SK-MEL-5 (cell line): Measurements from ENCODE around the gene RAB40AL. TPM values are rescaled to one million over a fixed set of nuclear protein-coding genes. Genes with fewer than 3 reads are reported as not detected.
"Not testable (repeated sequence)": the region's sequence is repeated elsewhere in the genome, so short reads cannot be mapped to it uniquely, and the experiment has no call there.

Source experiments
- DNase-seq: peaks from one replicate; pipeline ENCODE4 v3.0.0-alpha.2; 2016; ENCODE audit warnings: low read depth, low spot score
- in situ Hi-C: cut with HindIII; loops from 2 replicates; pipeline ENCODE4 v1.10.0; 2016; ENCODE audit warnings: low sequenced_read_pairs, high pct_unique_total_duplicates, low pct_unique_long_range_greater_than_20kb
- polyA plus RNA-seq, 2 experiments: library from polyadenylated mRNA; depleted of rRNA; stranded (reverse); fragments of >200 nt; gene quantifications; 2 replicates each; pipeline ENCODE4 v1.2.3, GENCODE V29; 2015
- total RNA-seq: library from RNA; depleted of rRNA; stranded (reverse); fragments of >200 nt; shearing (Covaris generic); gene quantifications from 2 replicates; pipeline ENCODE4 v1.2.3, GENCODE V29; 2014; rRNA removed

Gene RAB40AL, protein sequence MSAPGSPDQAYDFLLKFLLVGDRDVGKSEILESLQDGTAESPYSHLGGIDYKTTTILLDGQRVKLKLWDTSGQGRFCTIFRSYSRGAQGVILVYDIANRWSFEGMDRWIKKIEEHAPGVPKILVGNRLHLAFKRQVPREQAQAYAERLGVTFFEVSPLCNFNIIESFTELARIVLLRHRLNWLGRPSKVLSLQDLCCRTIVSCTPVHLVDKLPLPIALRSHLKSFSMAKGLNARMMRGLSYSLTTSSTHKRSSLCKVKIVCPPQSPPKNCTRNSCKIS
- not detected in 2 replicates for total RNA-seq
- polyA plus RNA-seq (2015; cell fraction: cytosol; rRNA removed): 0.09 TPM in 1 of 2 replicates, not detected in the other
- polyA plus RNA-seq (2015; cell fraction: nucleus; rRNA removed): 2.7 TPM in 1 of 2 replicates, not detected in the other

DNA sequence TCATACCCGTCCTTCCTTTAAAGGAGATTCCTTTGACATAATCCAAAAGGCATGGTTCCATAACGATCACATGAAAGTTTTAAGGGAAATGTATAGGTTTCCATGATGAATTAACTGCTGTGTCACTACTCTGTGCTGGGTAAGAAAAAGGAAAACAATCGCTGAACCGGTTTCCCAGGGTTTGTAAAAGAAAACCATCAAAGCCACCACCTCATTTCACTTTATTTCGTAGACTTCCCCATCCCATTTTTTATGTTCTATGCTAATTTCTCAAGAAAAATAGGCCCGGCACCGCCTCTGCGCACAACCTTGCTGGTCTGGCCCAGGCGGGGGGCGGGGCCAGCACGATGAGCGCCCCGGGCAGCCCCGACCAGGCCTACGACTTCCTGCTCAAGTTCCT, at the start of gene RAB40AL:
TSS of gene RAB40AL (plus strand) at position 301 of the 400 bp plus-strand sequence. CDS start at position 348, 47 bp downstream.
- DNase-seq, in situ Hi-C loops: not testable (repeated sequence)

DNA sequence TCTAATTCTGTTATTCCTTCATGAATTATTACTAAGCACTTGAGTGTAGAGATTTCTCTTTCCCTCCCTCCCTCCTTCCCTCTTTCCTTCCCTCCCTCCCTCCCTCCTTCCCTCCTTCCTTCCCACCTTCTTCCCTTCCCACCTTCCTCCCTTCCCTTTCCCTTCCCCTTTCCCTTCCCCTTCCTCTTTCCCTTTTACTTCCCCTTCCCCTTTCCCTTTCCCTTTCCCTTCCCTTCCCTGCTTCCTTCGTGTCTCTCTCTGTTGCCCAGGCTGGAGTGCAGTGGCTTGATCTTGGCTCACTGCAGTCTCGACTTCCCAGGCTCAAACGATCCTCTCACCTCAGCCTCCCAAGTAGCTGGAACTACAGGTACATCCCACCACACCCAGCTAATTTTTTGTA, 49.4 kb upstream of the RAB40AL start:
- in situ Hi-C loops: no loop called here
- DNase-seq: no peak

DNA sequence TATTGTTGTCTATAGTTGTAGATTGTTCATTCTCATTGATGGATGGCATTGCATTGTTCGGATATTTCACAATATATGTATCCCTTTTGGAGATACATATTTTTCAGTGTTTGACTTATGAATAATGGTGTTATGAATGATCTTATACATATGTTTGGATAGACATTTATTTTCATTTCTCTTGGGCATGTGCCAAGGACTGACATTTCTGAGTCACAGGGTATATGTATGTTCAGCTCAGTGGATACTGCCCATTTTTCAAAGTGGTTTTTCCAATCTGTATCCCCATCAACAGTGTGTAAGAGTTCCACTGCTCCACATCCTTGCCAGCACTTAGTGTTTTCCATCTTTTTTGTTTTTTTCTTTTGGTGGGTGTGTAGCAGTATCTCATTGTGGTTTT, 45.0 kb upstream of the RAB40AL start:
- in situ Hi-C loops: no loop called here
- no peak for DNase-seq

- DNase-seq: peak; percentile 73
- in situ Hi-C loops: no loop called here
These were observed 36.8 kb upstream of the RAB40AL start for GRCh38 chrX:102899940-102900916.

DNA sequence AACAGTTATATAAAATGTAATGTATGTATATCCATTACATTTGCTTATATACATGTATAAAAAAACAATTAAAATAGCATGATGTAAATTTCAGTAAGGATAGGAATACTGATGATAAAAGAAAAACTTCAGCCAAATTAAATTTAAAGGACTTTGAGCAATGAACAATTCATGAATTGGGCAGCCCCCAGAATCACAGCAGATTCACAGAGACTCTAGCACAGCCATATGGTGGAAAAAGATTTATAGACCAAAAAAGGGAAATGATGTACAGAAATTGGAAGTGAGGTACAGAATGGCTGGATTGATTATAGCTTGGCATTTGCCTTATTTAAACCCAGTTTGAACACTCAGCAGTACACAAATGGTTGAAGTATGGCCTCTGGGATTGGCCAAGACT, 34.7 kb upstream of the RAB40AL start:
- in situ Hi-C loops: no loop called here
- no peak for DNase-seq

DNA sequence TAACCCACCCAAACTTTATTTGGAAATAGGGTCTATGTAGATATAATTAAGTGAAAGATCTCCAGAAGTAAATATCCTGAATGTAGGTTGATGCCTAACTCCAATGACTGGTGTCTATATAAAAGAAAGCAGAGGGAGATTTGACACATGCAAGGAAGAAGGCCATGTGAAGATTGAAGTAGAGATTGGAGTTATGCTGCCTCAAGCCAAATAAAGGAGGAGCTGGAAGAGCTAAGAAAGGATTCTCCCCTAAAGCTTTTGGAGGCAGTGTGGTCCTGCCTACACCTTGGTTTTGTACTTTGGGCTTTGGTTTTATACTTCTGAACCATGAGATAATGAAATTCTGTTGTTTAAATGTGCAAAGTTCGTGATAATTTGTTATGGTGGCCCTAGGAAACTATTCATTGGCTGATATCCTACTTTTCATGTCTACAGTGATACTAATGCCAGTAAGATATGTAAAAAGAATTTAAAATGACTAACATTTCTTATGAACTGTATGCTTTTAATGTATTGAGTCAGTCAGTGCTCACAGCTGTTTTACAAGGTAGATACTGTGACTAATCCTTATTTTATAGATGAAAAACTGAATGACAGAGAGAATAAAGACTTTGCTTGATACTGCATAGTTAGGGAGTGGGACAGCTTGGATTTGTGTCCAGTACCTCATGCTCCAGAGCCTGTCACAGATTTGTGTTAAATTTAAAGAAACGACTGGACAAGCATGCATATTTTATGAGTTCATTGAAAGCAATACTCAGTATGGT, 5.9 kb upstream of the RAB40AL start:
- in situ Hi-C loops: no loop called here
- DNase-seq: no peak

GRCh38 chrX:102934624-102935023, 2.4 kb upstream of the RAB40AL start:
- DNase-seq: peak; percentile 51
- in situ Hi-C loops: no loop called here

GRCh38 chrX:102950908-102951866, 14.1 kb downstream of the RAB40AL start:
- DNase-seq: peak; percentile 70
- in situ Hi-C loops: no loop called here

- in situ Hi-C loops: no loop called here
- no peak for DNase-seq
These were observed 20.7 kb downstream of the RAB40AL start for GRCh38 chrX:102957751-102958150.

DNA sequence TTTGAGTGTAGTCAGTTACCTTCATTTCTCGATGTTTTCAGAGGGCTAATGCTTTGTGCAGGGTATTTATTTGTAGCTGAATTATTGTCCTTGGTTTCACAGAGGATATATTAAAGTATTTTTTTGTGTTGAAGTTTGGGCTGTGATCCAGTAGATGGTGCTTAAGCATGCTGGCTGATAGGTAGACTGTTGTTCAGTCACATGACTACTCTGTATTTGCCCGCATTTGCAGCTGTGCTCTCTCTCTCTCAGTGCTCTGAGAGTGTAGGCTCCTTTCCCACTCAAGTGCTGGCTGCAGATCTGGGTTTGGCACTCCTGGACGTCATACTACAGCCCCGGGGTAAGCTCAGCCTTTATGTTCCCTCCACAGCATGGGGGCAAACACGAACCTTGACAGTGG, 21.7 kb downstream of the RAB40AL start:
- DNase-seq: peak; percentile 2
- in situ Hi-C loops: no loop called here

- in situ Hi-C loops: no loop called here
- peak; percentile 5 for DNase-seq
These were observed 22.4 kb downstream of the RAB40AL start for GRCh38 chrX:102959471-102959870.

DNA sequence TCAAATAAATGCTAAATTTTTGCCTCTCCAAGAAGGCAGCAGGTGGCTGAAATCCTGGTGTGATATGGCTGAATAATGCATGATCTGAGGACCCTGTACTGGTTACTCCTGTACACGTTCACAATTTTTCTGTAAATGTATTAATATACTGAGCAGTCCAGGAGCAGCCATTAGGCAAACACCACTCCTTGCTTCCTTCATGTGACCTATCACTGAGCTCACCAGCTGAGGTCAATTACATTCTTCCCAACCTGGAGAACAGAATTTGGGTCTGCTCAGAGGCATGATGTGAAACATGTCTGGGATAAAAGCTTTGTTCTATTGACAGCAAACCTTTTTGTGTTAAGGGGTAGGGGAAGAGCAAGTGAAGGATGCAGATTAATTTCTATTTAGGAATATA, 26.9 kb downstream of the RAB40AL start:
- in situ Hi-C loops: no loop called here
- no peak for DNase-seq

DNA sequence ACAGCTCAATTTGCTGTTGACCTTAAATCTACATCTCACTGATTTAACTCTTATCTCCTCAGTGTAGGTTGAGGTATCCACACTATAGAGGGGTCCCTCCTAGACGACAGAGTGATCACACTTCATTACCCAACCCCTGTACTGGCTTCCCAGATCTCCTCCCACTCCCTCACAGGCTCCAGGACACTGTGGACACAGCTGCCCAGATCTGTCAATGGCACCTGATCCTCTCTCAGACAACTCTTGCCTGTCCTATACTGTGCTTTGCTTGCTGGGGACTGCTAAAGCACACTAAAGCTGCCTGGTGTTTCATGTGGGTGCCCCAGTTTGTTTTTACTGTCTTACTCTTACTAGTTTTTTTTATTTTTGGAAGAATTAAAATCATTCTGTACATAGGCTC, 27.9 kb downstream of the RAB40AL start:
- in situ Hi-C loops: no loop called here
- no peak for DNase-seq

DNA sequence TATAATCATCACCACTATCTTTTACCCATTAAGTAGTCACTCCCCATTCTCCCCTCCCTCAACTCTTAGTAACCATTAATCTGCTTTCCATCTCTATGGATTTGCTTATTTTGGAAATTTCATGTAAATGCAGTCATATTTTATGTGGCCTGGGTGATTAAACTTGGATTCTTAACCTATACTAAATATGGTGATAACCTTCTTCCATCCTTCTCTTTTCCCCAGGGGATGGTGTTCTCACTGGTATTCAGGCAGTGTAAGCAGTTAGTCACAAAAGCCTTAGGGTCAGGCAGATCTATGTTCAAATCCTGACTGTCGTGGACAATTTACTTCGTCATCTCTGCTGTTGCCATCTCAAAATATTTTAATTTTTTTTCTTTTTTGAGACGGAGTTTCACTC, 29.6 kb downstream of the RAB40AL start:
- DNase-seq: no peak
- in situ Hi-C loops: no loop called here

DNA sequence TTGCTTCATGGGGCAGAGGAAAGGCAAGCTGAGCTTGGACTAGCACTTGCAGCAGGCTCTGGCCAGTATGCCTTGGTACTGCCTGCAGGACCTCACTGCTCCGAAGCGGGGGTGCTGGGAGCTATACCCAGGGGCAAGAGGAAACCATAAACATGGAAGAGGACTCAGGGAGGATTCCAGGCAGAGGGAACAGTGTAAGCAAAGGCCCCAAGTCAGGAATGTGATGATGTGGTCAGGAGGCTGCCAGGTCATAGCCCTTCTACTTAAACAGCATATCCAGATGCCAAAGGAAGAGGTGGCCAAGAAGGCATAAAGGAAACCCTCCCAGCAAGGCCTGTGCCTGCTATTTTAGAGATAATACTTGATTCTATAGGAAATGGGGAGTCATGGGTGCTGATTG, 31.1 kb downstream of the RAB40AL start:
- in situ Hi-C loops: no loop called here
- no peak for DNase-seq

- in situ Hi-C loops, DNase-seq: not testable (repeated sequence)
These were observed 34.5 kb downstream of the RAB40AL start for GRCh38 chrX:102971536-102971935.

- in situ Hi-C loops: no loop called here
- DNase-seq: no peak
These were observed 37.9 kb downstream of the RAB40AL start for GRCh38 chrX:102975016-102975415.
